GM12878 (cell line): ENCODE data around the gene CCL19. TPM values are rescaled to one million over a fixed set of nuclear protein-coding genes. Genes with fewer than 3 reads are reported as not detected.

ENCODE experiments used
- ATAC-seq: fragments of 200-7000 bp; cut with Tn5 transposase; 3 replicates; pipeline ENCODE4 v1.9.1; 2020; ENCODE audit warnings: mild to moderate bottlenecking, moderate library complexity
- BruUV-seq: library from RNA; stranded (reverse); fragments of 400-500 nt; replicated peaks from 2 replicates; lab custom pipeline; 2021; lab: Mats Ljungman, UMichigan
- CTCF ChIA-PET: fragments of 300-600 bp; sonication (Branson Sonifier 250); formaldehyde crosslinking; extraction: SDS; loops from one replicate; lab custom pipeline; 2021; ENCODE audit warnings: inconsistent platforms; lab: Yijun Ruan, JAX
- POLR2A ChIA-PET: fragments of 350-600 bp; formaldehyde crosslinking; extraction: SDS; loops from one replicate; lab custom pipeline; 2021; ENCODE audit warnings: inconsistent platforms; lab: Charles Lee
- RAD21 ChIA-PET: fragments of 300-600 bp; sonication (Branson Sonifier 250); formaldehyde crosslinking; loops from one replicate; lab custom pipeline; 2023; ENCODE audit warnings: antibody characterized with exemption; ENCODE audit not compliant: unreplicated experiment; lab: Charles Lee
- SMC1A ChIA-PET: fragments of 300-600 bp; sonication (Branson Sonifier 250); formaldehyde crosslinking; loops from one replicate; lab custom pipeline; 2023; ENCODE audit not compliant: unreplicated experiment, uncharacterized antibody; lab: Charles Lee
- DNase-seq: peaks from one replicate; pipeline ENCODE4 v3.0.0-alpha.2; 2011; ENCODE audit warnings: low read depth, low spot score
- FAIRE-seq: peaks from 3 replicates; lab custom pipeline; 2011; peaks lifted over from hg19 to GRCh38; lab: Jason Lieb, UNC
- H2AFZ ChIP-seq: 2 replicates; pipeline ENCODE4 v1.6.0; 2011; ENCODE audit warnings: low read depth, low read length, control low read depth; ENCODE audit not compliant: control insufficient read depth
- H3K27ac ChIP-seq: 2 replicates; pipeline ENCODE4 v1.5.1; 2011; ENCODE audit warnings: control low read depth; ENCODE audit not compliant: control insufficient read depth, insufficient read depth
- H3K27me3 ChIP-seq, 2 experiments: replicated peaks in 1 of 2; 2 replicates each; pipeline versions ENCODE4 v1.6.0 to v1.6.1; 2011; ENCODE audit warnings: low read length in 1 of 2; ENCODE audit not compliant: control insufficient read depth in 2 of 2, insufficient read depth in 2 of 2
- H3K36me3 ChIP-seq, 2 experiments: 2 replicates each; pipeline ENCODE4 v1.5.1; 2011; ENCODE audit warnings: low read length in 1 of 2; ENCODE audit not compliant: control insufficient read depth in 2 of 2, insufficient read depth in 2 of 2
- H3K4me1 ChIP-seq: 2 replicates; pipeline ENCODE4 v1.6.1; 2011; ENCODE audit warnings: mild to moderate bottlenecking, low read length, moderate library complexity, mixed read lengths; ENCODE audit not compliant: control insufficient read depth, insufficient read depth
- H3K4me2 ChIP-seq: 2 replicates; pipeline ENCODE4 v1.6.0; 2011; ENCODE audit warnings: control low read depth; ENCODE audit not compliant: control insufficient read depth, insufficient read depth
- H3K4me3 ChIP-seq: fragments of 200-600 bp; sonication (generic); 2 replicates; pipeline ENCODE4 v1.5.1; 2016
- H3K79me2 ChIP-seq: 2 replicates; pipeline ENCODE4 v1.6.0; 2011; ENCODE audit warnings: low read length; ENCODE audit not compliant: control insufficient read depth, insufficient read depth
- H3K9ac ChIP-seq: 2 replicates; pipeline ENCODE4 v1.8.0; 2011; ENCODE audit warnings: low read length, control low read depth, mixed read lengths; ENCODE audit not compliant: control insufficient read depth, insufficient read depth
- H3K9me3 ChIP-seq: replicated peaks from 3 replicates; pipeline ENCODE4 v1.5.1; 2011; ENCODE audit warnings: mild to moderate bottlenecking, low read length; ENCODE audit not compliant: control insufficient read depth, insufficient read depth
- H4K20me1 ChIP-seq: 2 replicates; pipeline ENCODE4 v1.6.0; 2011; ENCODE audit not compliant: control insufficient read depth, insufficient read depth
- BRCA1 ChIP-seq: IDR thresholded peaks from 2 replicates; pipeline ENCODE4 v1.6.1; 2011; ENCODE audit warnings: low read depth, low read length, improper control_type of control experiment
- CEBPB ChIP-seq, 2 experiments: fragments of 150-350 bp in 1 of 2; IDR thresholded peaks; 2 replicates each; pipeline ENCODE4 v1.6.1; 2012 to 2014; ENCODE audit warnings: low read depth in 2 of 2, low read length in 2 of 2, borderline replicate concordance in 1 of 2, inconsistent platforms in 1 of 2
- FOXK2 ChIP-seq: fragments of 450-650 bp; IDR thresholded peaks from 2 replicates; pipeline ENCODE4 v1.6.1; 2017; ENCODE audit warnings: mild to moderate bottlenecking, moderate library complexity
- FOXM1 ChIP-seq: IDR thresholded peaks from 2 replicates; pipeline ENCODE4 v1.6.1; 2012; ENCODE audit warnings: low read depth, mild to moderate bottlenecking, inconsistent platforms, low read length, moderate library complexity
- IRF4 ChIP-seq: IDR thresholded peaks from 2 replicates; pipeline ENCODE4 v1.6.1; 2011; ENCODE audit warnings: low read depth, low read length
- KLF5 ChIP-seq: fragments of 450-650 bp; IDR thresholded peaks from 2 replicates; pipeline ENCODE4 v1.6.1; 2014; ENCODE audit warnings: mild to moderate bottlenecking; ENCODE audit not compliant: partially characterized antibody
- LARP7 ChIP-seq: fragments of 450-650 bp; IDR thresholded peaks from 2 replicates; pipeline ENCODE4 v1.6.1; 2017; ENCODE audit warnings: mild to moderate bottlenecking
- MTA3 ChIP-seq: IDR thresholded peaks from 2 replicates; pipeline ENCODE4 v1.6.1; 2012; ENCODE audit warnings: low read length, inconsistent platforms, borderline replicate concordance
- RUNX3 ChIP-seq: IDR thresholded peaks from 2 replicates; pipeline ENCODE4 v1.6.1; 2012; ENCODE audit warnings: low read length, inconsistent platforms
- SIN3A ChIP-seq: IDR thresholded peaks from 2 replicates; pipeline ENCODE4 v1.6.1; 2012; ENCODE audit warnings: low read depth, low read length, improper control_type of control experiment
- SIX5 ChIP-seq: IDR thresholded peaks from 2 replicates; pipeline ENCODE4 v1.6.1; 2011; ENCODE audit warnings: mild to moderate bottlenecking, low read depth, low read length, moderate library complexity; ENCODE audit not compliant: severe bottlenecking
- SMAD5 ChIP-seq: IDR thresholded peaks from 2 replicates; pipeline ENCODE4 v1.6.1; 2016; ENCODE audit warnings: antibody characterized with exemption, low read depth
- SREBF2 ChIP-seq: IDR thresholded peaks from 2 replicates; pipeline ENCODE4 v1.6.1; 2012; ENCODE audit warnings: mild to moderate bottlenecking, low read length
- STAT1 ChIP-seq: fragments of 450-650 bp; conservative IDR thresholded peaks from 2 replicates; pipeline ENCODE4 v1.6.1; 2014; ENCODE audit warnings: antibody characterized with exemption, mild to moderate bottlenecking
- ZBTB4 ChIP-seq: fragments of 450-650 bp; formaldehyde crosslinking; IDR thresholded peaks from 2 replicates; pipeline ENCODE4 v1.4.0; 2022; ENCODE audit warnings: mild to moderate bottlenecking, moderate library complexity
- ZNF24 ChIP-seq: fragments of 450-650 bp; IDR thresholded peaks from 2 replicates; pipeline ENCODE4 v1.6.1; 2017; ENCODE audit warnings: antibody characterized with exemption, mild to moderate bottlenecking
- ZNF274 ChIP-seq: IDR thresholded peaks from one replicate; pipeline ENCODE4 v1.8.0; 2011; ENCODE audit not compliant: insufficient read length, insufficient read depth
- WGBS: methylation state at CpG from one replicate; pipeline ENCODE4 v1.1.6; 2016; ENCODE audit warnings: low lambda C conversion rate; ENCODE audit not compliant: insufficient replicate concordance, insufficient coverage; ENCODE audit errors: missing lambda C conversion rate; 5-methylcytosine and 5-hydroxymethylcytosine counted together
- in situ Hi-C: fragments of 300-500 bp; cut with MboI; formaldehyde crosslinking; loops from 9 replicates; pipeline ENCODE4 v1.14.3; 2018; ENCODE audit warnings: mixed read lengths
- intact Hi-C: fragments of 100-400 bp; cut with micrococcal nuclease; formaldehyde crosslinking; loops from one replicate; pipeline ENCODE4 v1.14.2; 2022; ENCODE audit not compliant: unreplicated experiment
- polyA plus RNA-seq, 11 experiments: library from polyadenylated mRNA; depleted of rRNA in 4 of 11; unstranded in 6 of 11; stranded (reverse) in 5 of 11; fragments of >200 nt; fragmentation: Nextera tagmentation in 4 of 11; fragmentation: Illumina TruSeq in 1 of 11; extraction: Ambion mirVana in 4 of 11; extraction: Trizol in 1 of 11; gene quantifications; 1 replicate in 1 of 11; 2 replicates in 10 of 11; pipeline versions ENCODE4 v1.2.1 to v1.2.3, GENCODE V29; 2011 to 2016; ENCODE audit warnings: inconsistent platforms in 2 of 11, missing spikeins in 2 of 11, low read depth in 1 of 11
- total RNA-seq, 4 experiments: library from RNA; depleted of rRNA in 3 of 4; stranded (reverse); fragments of >200 nt in 3 of 4; fragmentation: Illumina TruSeq in 1 of 4; extraction: Trizol in 1 of 4; gene quantifications; 2 replicates each; pipeline versions ENCODE4 v1.2.1 to v1.2.3, GENCODE V29; 2013 to 2021
- TF ChIP-seq, protein P1 (sequence below): IDR thresholded peaks from 2 replicates; pipeline ENCODE4 v1.6.1; 2012; ENCODE audit warnings: low read depth, low read length, improper control_type of control experiment
- TF ChIP-seq, protein P2 (sequence below): fragments of 450-650 bp; IDR thresholded peaks from 2 replicates; pipeline ENCODE4 v1.6.1; 2017; ENCODE audit warnings: low read depth, mild to moderate bottlenecking, moderate library complexity

CCL19 gene
- total and polyA plus RNA-seq, 10 of the 15 experiments (the other 5 are each of a cell fraction or from before 2014, with no cell fraction given), result 0.42 to 0.69 TPM; not detected in 8

- Histone ChIP-seq H3K27ac (no peak overlapping the region), H3K36me3 (no peaks in the 10 kb centered on the region), H3K4me1 (peaks cover 12% of the 10 kb centered on the region), H3K9ac (no peak overlapping the region), H4K20me1 (no peaks in the 10 kb centered on the region), H3K4me2 (no peak overlapping the region), H3K9me3 (no peaks in the 10 kb centered on the region), H3K27me3 (no peaks in the 10 kb centered on the region; a peak in 2 of 4 replicates), H3K4me3 (no peak overlapping the region), H2AFZ (no peak overlapping the region), H3K79me2 (no peaks in the 10 kb centered on the region)
- ChIA-PET RAD21 (no interaction called here), SMC1A (no interaction called here), POLR2A (no interaction called here), CTCF (interaction anchor here (0.8 to 1.6 kb wide), 2 partner anchors 10 to 208 kb away, joined by 3 to 7 read pairs; no protein-coding TSS in a partner anchor)
- in situ Hi-C loops (no loop called here), intact Hi-C loops (no loop called here)
- FAIRE-seq, result no peak
- BruUV-seq, result no TSS peak
- 41% methylated on average over 5 of the region's 5 CpGs for WGBS
- ATAC-seq, result no peak
- DNase-seq, result no peak
- TF ChIP-seq IRF4, result no peak
- no peak for TF ChIP-seq KLF5
- no peak for TF ChIP-seq SIN3A
- TF ChIP-seq, protein P1, sequence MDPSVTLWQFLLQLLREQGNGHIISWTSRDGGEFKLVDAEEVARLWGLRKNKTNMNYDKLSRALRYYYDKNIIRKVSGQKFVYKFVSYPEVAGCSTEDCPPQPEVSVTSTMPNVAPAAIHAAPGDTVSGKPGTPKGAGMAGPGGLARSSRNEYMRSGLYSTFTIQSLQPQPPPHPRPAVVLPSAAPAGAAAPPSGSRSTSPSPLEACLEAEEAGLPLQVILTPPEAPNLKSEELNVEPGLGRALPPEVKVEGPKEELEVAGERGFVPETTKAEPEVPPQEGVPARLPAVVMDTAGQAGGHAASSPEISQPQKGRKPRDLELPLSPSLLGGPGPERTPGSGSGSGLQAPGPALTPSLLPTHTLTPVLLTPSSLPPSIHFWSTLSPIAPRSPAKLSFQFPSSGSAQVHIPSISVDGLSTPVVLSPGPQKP, result no peak
- no peak for TF ChIP-seq FOXM1
- TF ChIP-seq ZNF24, result no peak
- TF ChIP-seq ZBTB4 (CRISPR knock-in tag), result no peak
- TF ChIP-seq FOXK2, result no peak
- no peak for TF ChIP-seq CEBPB (IDR thresholded peaks at IDR 0.05; ENCODE audit: borderline replicate concordance in 1 of 2, low read depth in 2 of 2, low read length in 2 of 2)
- TF ChIP-seq MTA3, result no peak
- no peak for TF ChIP-seq ZNF274
- TF ChIP-seq BRCA1, result no peak
- no peak for TF ChIP-seq SMAD5
- no peak for TF ChIP-seq SREBF2
- TF ChIP-seq LARP7, result no peak
- TF ChIP-seq, protein P2, sequence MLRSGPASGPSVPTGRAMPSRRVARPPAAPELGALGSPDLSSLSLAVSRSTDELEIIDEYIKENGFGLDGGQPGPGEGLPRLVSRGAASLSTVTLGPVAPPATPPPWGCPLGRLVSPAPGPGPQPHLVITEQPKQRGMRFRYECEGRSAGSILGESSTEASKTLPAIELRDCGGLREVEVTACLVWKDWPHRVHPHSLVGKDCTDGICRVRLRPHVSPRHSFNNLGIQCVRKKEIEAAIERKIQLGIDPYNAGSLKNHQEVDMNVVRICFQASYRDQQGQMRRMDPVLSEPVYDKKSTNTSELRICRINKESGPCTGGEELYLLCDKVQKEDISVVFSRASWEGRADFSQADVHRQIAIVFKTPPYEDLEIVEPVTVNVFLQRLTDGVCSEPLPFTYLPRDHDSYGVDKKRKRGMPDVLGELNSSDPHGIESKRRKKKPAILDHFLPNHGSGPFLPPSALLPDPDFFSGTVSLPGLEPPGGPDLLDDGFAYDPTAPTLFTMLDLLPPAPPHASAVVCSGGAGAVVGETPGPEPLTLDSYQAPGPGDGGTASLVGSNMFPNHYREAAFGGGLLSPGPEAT, result no peak
- no peak for TF ChIP-seq SIX5
- TF ChIP-seq RUNX3, result no peak
- TF ChIP-seq STAT1, result no peak
Measured at GRCh38 chr9:34691936-34692315, 850 bp upstream of the CCL19 start.
